Measurements from ENCODE around the gene NFIB.

Gene NFIB

DNA sequence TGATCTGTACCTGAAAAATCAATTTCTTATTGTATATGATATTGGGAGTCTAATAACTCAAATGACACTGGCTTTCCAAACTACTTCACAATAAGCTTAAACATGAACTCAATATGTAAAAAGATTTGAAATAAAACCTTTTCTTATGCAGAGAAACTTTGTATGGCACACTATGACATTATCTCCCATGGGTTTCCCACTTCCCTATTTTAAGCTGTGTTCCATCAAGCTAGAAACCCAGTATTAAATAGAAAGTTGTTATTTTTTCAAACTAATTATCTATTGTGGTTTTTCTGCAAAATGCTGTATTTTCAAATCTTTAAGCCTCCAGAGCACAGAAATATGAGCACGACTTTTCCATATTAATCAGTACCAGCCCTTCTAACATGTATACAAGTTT, 174.7 kb downstream of the NFIB start:
- DNase-seq: no peak

DNA sequence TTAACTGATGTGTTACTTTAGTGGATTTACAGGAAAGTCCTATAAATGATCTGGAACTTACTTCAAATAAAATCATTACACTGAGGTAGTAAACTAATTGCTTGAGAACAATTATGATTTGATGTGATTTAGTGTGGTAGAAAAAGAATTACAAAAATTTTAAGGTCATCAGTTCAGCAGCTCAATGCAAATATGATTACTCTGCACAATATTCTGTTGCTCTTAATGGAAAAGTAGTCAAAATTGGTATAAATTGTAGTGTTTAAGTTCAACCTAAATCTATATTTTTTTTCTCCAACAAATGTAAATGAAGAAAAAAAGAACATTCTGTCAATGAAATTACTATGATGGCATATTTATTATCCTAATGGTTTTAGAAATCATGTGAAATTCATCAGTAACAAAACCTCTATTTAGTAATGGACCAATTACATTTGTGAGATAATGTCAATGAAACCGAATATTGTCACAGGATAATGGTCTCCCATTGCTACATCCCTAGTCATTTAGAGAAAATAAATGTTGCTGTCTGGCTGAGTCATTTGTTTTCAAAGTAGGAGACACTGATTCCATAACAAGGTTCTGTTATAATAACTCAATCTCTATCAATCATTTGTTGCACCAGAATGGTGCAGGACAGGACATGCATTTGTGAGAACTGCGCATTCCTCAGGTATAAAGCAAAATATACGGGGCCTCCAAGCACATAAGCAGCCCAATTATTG, 177.1 kb downstream of the NFIB start:
- DNase-seq: no peak

DNA sequence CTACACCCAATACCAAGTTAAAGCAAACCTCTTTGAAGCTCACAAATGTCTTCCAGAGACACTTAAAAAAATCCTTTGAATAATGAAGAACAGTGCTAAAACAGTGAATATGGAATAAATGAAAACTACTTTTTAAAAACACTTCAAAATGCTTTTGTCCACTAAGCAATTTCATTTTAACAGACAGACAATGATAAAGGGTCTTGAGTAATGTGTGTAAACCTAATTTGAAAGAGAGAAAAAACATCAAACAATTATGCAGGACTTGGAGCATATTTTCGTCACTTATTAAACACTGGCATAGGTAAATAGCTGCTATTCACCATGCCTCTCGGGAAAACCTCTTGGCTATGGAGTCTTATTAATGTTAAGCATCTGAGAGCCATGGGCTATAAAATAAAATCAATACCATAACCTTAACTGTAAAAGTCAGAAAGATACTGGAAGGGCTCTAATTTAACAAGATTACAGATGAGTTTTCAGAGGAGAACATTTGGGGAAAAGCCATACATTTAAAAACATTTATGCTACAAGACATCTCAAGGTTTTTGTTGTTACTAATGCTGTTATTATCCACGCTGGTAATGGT, 177.8 kb downstream of the NFIB start:
- no peak for DNase-seq

DNA sequence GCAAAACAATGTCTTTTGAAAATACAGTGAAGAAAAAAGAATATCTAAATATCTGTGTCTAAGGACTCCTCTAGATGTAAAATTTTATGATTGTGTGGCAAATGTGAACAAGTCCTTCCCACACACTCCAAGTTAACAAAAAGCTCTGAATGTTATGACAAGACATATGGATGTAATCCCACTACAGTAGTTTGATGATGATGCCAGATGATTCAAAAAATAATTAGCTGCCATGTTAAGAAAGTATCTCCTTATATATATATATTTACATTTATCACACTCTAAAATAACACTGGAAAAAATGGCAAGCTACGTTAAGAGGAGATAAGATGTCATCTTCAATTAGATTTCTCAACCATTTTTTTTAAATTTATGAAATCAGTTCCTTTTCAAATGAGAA, 178.5 kb downstream of the NFIB start:
- DNase-seq: no peak

DNA sequence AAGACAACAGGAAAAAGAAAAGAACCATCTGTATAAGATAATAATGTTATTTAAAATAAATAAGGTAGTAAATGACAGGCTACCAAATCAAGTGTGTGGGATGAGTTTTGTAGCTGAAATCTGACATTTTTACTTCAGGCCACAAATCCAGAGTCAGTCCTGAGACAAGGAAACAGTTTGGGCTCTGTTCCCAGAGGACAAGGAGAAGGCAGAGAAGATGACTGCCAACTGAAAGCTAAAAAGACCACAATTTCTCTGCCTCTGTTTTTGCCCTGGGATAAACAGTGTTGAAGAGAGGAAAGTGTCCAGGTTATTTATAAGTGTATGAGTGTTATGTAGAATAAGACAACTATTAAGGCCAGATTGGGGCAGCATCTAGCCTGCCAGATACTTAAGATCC, 180.5 kb downstream of the NFIB start:
- no peak for DNase-seq

DNA sequence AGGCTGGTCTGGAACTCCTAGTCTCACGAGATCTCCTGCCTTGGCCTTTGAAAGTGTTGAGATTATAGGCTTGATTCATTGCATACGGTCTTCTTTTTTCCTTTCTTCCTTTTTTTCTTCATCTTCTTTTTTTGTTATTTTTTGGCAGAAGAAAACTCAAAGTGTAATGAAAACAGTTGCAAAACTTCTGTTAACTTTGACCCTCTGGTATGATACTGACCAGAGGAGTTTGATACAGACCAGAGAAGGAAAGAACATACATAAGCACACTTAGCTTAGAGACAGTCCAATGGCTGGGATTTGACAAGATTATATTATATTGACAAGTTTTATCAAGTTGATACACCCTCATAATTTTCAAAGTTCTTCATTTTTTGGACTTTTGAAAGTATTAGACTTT, 181.2 kb downstream of the NFIB start:
- DNase-seq: no peak

DNA sequence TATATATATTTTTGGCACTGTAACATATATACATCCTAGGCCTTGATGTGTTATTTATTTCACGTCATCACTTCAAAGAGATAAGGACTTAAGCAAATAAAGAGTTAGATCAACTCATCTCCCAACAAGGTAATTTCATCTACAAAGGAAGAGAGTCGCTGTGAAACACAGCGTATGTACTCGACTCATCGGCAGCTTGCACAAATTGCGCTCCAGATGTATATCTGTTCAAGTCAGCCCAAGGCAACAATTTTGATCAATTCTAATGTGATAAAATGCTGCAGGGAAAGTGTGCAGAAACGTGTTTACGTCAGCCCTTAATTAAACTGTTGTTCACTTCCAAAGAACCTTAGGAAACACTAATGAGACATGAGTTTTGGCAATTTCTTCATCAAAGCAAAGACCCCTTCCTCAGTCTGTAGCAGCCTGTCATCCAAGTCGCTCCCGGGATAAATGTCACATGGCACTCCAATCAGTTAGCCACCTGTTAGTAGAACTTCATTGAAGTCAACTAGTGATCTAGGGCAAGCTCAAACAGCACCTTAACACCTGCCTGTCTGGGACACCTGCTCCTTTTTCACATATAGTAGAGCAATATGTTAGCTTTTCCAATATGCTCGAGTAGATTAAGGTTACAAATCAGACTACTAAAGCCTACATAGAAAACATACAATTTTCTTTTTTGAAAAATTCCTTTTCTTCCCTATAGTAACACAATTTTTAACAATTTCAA, 182.4 kb downstream of the NFIB start:
- no peak for DNase-seq

DNA sequence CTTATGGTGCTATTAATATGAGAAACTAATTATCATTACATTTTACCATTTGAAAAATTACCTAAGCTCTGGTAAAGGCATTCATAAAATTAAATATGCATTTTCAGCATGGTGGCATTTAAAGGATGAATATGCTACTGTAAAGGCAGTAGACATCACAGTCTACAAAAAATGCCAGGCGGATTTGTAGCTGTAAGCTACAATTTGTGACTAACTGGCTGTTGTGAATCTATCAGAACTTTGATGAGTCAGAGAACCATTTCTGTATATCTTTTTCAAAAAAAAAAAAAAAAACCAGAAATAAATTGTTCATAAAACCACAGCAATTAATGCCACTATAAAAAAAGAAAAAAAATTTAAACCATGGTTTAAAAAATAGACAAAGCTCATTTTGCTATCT, 186.3 kb downstream of the NFIB start:
- DNase-seq: no peak

DNA sequence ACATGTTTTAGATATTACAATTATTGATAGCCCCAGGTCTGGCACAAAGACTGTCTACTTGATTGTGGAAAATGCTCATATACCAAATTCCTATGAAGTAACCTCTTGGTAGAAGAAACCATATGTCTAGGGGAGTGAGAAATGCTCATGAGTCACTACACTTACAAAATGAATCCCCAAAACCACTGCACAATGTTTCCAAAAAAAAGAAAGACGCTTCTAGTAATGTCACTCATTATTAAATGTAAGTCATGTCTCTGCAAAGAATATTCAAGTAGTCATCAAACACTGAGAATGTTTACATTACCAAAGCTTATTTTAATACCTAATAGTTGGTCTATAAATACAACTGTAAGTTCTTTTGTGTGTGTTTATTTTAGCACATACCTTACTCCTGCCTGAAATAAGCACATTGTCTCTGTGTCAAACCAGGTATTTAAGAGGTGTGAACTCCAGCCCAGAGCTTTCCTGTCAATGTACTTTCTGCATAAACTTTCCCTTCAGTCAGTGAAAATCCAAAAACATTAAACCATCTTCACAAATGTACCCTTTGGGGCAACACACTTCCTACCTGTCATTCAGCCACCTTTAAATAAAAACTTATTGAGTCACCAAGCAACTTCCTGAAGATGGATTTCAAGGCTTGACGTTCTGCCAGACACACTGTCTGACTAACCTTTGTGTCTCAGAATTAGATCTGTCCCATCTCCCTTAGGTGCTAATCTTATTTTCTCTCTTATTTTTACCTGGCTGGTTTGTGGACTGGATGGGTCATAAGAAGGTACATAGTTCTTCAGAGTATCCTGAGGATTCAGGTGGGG, 194.0 kb downstream of the NFIB start:
- DNase-seq: no peak

DNA sequence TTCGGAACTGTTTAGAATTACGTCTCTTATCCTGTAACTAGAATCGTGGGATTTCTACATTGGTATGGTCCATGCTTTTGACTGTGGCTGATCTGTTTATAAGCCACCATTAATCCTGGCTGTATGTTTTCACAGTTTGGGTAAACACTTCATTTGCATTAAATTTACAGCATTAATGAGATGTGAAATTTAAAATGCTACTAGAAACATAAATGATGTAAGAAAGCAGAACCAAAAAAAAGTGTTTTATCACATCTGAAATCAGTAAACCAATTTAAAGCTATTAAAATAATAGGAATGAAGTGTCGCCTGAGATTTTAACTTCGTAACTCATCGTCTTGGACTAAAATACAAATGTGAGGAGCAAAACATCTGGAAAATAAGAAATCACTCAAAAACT, 201.7 kb downstream of the NFIB start:
- no peak for DNase-seq

DNA sequence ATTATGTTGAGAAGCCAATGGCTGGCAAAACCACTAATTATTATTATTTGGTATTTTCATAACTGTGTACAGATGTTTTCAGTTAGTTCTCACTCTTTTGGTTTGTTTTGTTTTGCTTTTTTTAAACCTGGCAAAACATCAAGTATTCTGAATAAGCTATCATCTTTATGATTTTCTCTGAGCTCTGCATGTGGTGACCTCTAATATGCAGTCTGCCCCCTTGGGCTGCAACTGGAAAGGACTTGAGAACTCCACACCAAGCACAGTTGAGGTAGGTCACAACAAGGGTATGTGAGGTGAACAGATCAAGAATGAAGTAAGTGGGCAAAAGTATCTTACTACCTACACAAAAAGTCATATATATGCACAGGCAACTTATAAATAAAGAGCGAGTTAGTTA, 202.2 kb downstream of the NFIB start:
- no peak for DNase-seq

DNA sequence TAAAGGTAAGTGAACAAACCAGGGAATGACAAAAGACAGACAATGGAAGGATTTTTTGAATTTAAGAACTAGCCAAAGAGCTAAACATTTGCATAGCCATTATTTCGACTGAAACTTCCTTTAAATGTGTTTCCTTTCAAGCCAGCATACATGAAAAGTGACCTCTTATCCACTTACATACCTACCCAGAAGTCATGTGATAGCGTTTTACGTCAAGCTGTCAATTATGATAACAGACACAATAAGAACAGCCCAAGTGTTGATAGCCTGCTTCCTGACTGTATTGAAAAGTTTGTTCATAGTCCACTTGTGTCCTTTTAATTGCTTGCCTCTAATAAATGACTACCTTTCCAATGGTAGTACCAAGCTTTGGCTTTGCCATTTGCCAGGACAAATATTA, 206.0 kb downstream of the NFIB start:
- DNase-seq: no peak

DNA sequence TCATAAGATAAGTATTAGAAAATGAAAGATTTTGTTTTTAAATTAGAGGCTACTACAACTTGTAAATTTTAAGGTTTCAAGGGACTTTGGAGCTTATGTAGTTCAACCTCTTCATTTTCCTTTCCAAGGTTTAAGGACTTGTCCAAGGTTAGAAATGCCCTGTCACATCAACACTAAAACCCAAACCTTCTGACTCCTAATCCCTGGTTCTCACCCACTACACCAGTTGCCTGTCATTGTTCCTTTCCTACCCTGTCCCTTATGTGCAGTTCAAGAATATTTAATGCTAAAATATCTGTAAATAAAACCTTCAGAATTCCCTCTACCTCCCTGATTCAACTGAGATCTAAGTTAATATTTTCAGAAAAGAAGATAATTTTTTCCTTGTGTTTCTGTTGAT, 206.4 kb downstream of the NFIB start:
- DNase-seq: no peak

DNA sequence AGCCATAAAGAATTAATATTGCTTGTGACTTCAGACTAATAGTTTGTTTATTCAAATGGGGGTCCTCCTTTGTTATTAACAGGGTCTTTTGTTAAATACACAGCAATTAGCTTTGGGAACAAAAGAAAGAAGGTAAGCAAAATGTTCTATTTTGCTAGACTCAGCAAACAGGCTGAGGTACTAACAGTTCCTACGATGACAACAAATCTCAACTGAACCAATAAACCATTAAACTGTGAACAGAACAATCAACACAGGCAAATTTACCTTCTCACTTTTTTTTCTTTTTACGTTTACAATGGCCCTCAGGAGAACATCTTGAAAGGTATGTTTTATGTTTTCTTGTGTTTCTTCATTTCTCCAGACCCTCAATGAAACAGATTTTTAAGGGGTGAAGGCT, 207.2 kb downstream of the NFIB start:
- no peak for DNase-seq

DNA sequence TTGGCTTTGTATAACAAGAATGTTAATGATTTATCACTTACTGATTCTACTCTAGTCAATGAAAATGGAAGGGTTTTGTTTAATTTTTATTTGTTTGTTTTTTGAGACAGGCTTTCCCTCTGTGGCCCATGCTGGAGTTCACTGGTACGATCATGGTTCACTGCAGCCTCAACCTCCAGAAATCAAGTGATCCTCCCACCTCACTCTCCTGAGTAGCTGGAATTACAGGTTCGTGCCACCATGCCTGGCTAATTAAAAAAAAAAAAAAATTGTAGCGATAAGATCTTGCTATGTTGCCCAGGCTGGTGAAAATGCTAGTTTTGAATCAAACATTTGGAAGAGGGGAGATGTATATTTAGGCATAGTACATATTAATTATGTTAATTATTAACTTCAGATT, 209.4 kb downstream of the NFIB start:
- DNase-seq: no peak

DNA sequence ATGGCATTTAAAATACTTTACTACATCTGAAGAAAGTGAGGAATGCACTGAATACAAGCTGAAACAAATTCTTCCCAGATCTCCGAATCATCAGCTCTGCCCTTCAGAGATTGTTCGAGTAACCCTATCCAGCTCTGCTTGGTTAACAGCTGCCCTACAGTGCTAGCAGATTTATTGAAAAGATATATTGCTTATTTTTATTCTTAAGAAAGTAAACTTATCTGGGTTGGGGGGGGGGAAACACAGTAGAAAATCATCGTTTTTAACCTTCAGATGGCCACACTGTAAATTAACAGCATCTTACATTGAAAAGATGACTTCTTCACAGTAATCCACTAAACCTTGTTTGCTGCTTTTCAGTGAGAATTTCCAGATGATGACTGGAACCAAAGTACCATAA, 210.8 kb downstream of the NFIB start:
- DNase-seq: no peak

DNA sequence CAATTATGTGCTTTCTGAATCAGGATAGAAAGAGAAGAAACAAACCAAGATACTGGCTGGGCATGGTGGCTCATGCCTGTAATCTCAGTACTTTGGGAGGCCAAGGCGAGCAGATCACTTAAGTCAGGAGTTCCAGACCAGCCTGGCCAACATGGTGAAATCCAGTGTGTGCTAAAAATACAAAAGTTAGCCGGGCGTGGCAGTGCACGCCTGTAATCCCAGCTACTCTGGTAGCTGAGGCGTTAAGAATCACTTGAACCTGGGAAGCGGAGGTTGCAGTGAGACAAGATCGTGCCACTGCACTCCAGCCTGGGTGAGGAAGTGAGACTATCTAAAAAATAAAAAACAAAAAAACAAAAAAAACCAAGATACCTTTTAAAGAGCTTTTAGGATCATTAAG, 214.2 kb downstream of the NFIB start:
- DNase-seq: no peak

DNA sequence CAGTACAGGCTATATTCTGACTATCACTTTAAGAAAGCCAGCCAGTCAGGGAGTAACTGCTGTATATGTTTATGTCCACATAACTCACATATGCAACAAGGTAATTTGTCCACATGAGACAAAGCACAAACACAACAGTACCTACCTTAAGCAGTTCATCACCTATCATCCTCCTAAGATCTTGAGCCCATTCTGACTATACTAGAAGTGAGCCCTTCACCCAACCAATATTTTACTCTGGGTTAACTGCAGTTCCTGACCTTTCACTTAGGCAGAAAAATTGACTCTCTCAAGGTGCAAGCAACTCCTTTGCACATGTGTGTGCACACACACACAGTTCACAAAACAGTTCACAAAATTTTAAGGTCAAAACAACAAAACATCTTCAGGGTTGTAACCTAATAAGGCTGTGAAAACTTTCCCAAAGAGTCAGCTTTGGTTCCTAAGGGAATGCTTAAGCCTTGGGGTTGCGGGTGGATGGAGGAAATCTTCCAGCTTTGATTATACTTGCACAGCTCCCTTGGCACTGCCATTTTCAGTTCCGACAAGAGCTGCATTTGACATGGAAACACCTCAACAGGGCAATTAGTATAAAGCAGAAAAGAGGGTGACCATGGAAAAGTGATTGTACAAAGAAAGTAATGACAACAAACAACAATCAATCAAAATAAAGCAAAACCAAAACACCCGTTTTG, 215.3 kb downstream of the NFIB start:
- no peak for DNase-seq

DNA sequence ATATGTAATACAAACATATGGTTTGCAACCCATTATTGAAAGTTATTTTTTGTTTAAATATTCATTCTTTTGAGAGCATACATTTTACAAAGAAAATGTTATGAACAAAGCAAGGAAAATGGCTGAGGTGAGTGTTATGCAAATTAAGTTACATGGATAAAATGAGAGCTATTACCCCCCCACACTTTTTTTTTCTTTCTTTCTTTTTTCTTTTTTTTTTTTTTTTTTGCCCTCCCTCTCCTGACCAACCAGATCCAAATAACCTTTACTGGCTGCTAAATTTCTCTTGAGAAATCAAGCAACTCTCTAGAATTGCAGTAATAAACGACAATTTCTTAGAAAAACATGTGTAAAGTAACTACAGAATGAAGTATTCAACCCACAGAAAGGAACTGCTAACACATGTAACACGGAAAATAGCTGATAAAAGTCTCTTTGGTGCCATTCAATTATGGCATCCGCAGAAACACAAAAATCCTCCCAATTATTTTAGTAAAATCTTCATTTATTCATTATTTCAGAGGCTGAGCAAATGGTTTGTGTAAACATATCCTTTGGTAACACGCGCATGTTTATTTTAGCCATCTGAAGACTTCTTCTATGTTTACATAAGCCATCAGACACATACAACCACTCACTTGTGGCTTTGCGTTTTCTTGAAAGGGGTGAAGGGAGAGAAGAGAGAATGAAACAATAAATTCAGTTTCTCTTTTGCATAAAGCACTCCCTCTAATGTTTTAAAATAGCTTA, 216.1 kb downstream of the NFIB start:
- no peak for DNase-seq

DNA sequence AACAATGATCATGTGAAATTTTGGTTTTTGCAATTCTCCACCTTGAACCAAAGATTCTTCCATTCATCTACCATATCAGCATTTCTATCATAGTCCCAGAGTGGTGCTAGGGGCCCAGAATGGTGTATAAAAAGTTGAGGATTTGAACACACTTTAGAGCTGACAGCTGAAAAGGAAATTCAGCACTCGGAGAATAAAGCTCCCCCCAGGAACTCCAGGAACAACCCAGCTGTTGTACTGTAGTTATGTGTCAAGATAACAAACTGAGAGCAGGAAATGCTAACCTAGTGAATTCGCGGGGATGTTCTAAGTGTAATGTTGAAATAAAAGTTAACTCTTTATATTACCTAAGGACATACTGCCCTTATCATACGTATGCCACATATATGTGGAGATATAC, 216.7 kb downstream of the NFIB start:
- no peak for DNase-seq

DNA sequence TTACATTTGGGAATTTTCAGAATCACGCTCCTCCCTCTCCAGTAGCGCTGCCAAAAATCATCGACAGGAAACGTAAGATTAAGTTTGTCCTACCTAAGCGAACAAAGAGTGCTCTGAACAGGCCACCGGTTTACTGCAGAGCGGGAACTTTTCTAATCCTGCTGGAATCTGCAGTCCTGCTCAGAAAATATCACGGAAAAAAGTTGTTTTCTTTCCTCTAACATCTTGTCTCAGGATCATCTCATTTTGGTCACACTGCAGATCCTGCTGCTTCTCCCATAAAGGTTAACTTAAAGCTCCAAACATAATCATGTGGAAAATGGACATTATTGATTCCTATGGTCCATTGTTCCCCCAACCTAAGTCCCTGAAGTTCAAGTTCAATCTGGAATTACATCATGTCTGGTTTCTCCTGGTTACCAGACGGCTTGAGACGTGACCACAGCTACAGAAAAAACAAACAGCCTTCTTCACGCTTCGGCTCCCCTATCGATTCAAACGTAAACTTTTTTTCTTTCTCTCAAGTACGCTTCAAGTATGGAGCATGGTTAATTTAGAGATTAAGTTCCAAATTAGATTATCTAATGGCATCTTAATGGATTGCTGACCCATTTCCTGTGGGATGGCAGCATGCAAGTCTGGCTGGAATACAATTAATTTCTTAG, 217.6 kb downstream of the NFIB start:
- DNase-seq: no peak

DNA sequence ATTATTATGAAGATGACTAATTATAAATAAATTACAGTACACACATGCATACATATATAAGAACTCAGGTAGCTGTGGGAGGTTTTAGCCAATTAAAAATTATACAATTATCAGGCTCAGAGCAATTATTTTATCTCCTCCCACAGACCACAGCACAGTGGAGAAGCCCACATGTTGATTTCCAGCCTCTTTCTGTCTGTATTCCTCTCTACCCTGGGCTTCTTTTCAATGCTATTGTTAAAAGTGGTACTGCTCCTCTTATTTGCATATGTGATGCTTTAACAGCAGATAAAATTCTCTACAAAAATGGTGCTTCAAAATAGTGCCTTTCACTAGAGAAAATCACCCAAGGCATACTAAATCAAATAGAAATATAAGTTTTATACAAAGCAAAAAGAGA, 218.7 kb downstream of the NFIB start:
- DNase-seq: no peak
